Measurements from ENCODE around the gene REP15.
A peak's percentile ranks its signal among the peaks of the same experiment; 100 is the strongest.
"Not testable (repeated sequence)": the region's sequence is repeated elsewhere in the genome, so short reads cannot be mapped to it uniquely, and the experiment has no call there.

Gene REP15

DNA sequence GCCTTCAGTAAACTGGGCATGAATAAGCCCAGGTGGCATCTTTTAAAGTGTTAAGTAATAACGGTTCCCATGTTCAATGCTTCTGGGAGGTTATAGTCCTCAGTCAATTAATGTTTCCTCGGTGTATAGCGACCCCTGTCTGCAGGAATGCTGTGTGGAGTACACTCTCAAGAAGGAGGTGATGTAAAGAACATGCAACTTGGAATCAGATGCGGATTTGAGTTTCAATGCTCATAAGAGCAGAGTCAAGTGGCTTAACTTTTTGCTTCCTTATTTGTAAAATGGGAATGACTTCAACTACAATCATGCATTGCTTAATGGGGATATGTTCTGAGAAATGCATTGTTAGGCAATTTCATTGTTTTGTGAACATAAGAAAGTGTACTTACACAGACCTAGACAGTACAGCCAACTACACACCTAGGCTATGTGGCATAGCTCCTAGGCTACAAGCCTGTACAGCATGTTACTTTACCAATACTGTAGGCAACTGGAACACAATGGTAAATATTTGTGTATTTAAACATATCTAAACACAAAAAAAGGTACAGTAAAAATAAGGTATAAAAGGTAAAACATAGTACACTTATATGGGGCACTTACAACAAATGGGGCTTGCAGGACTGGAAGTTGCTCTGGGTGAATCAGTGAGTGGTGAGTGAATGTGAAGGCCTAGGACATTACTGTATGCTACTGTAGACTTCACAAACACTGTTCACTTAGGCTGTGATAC lies 7.6 kb downstream of the REP15 start:
- DNase-seq: no peak

DNA sequence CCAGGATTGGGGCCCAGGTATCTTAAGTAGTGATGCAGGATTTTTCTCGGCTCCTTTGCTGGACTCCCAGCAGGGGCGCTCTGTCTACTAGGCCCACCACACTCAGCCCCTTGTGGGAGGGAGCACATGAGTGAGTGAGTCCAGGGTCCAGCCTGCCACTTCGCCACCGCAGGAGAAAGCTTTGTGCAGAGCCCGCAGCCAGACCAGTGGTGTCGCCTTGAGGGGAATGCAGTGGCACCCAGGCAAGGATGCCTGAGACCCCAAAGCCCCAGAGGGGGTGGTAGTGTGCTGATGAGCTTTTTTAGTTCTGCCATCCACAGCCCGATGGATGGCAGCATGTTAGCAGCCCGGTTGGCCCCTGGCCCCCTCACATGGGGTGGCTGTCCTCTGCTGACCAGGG lies 9.0 kb downstream of the REP15 start:
- no peak for DNase-seq

DNA sequence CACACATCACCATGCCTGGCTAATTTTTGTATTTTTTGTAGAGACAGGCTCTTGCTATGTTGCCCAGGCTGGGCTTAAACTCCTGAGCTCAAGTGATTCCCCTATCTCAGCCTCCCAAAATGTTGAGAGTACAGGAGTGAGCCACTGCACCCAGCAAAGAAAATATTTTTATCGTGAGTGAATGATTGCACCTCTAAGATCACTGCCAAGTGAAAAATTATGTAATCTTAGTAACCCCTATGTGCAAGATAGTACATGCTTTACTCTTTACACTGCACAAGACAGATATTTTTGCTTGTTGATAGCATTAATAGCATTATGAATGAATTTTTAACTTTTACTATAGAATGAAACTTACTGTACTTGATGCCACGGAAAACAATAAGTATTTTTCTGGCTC lies 11.0 kb downstream of the REP15 start:
- no peak for DNase-seq

DNA sequence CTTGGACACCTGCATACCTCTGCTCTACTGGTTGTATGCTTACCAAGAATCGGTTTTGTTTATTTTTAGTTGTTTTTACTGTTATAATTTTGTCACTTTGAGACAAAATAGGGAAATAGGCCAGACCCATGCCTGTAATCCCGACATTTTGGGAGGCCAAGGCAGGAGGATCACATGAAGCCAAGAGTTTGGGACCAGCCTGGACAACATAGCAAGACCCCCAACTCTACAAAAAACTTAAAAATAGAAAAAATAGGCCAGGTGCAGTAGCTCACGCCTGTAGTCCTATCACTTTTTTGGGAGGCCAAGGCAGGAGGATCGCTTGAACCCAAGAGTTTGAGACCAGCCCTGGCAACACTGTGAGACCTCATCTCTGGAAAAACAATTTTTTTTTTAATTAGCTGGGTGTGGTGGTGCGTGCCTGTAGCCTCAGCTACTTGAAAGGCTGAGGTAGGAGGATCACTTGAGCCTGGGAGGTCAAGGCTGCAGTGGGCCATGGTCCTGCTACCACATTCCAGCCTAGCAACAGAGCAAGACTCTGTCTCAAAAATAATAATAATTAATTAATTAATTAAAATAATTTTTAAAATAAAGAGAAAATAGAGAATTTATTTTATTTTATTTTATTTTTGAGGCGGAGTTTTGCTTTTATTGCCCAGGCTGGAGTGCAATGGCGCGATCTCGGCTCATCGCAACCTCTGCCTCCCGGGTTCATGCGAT lies 13.1 kb downstream of the REP15 start:
- DNase-seq: no peak

DNA sequence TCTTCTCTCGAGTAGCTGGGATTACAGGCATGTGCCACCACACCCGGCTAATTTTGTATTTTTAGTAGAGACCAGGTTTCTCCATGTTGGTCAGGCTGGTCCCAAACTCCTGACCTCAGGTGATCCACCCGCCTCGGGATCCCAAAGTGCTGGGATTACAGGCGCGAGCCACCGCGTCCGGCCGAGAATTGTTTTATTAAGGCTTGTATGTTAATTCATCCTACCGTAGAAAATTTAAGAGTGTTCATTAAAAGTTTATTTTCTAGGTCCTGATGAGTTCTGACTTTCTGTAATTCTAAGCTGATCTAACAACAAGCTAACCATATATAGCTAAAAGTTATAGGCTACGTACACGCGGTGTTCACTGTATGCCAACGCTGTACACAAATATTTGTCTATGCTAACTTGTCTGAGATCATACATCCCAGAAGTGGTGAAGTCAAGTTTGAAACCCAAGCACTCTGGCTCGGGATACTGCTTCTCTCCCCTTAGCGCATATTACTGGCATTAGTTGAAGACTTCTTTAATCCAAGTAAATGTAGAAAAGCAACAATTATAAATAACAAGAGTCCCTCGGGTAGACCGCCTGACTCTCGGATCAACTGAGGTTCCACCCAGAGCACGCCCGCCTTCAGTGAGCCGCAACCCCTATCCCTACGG lies 13.8 kb downstream of the REP15 start:
- no peak for DNase-seq

DNA sequence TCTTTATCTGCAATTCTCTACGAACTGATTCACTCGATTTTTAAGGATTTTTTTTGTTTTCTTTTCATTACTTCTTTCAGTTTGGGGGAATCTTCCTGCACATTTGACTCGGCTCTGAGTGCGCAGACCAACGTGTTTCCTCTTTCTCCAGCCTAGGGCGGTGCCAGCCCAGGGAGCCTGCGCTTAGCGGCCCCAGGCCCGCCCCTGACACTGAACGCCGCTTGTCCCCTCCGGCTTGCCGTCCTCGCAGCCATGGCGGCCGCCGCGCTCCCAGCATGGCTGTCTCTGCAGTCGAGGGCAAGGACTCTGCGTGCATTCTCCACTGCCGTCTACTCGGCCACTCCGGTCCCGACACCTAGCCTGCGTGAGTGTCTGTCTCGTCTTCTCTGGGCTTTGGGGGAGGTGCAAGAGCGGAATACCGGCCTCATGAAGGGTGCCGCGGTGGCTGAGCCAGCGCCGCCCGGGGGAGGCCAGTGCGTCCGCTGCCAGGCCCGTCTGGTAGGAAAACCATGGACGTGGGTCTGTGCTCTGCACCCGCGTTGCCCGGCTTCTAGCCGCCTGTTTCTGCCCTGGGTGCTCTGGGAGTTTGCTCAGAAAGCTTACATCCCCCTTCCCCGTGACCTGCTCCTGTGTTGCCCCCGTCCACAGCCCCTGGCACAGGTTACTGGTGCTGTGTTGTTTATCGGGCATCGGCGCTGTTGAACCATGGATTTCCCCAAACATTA lies 14.5 kb downstream of the REP15 start, which contains the start of gene MRPS35:
MRPS35 (plus strand) TSS at position 241 of the 725 bp plus-strand sequence; CDS start at position 253, 12 bp downstream.
- peak; percentile 19 for DNase-seq

DNA sequence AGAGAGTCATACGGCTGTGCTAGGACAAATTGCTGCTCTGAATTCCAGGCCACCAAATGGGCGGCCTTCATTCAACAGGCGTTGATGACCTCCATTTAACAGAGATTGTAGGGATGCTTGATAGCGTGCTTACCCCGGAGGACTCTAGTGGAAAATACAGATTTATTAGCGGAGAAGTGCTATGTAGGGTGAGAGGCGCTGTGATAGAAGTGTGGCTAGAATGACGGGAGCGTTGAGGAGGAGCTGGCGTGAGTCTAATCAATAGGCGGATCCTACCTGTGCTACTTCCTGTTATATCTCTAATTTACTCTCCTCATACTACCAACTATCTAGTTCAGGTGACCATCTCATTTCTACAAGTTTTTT lies 15.1 kb downstream of the REP15 start:
- no peak for DNase-seq

DNA sequence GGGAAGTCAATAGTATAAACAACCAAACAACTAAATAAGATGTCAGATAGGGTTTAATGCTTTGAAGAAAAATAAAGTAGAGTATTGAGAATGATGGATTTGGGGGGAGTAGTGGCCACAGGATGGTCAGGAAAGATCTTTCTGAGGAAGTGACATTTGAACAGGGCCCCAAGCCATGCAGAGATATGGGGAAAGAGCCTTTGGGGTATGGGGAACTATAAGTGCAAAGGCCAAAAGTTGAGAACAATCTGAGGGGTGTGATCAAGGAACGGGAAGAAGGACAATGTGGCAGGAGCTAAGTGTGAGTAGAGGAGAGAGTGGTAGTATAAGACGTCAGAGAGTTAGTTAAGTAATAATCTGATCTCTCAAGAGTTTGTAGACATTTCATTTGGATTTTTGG lies 15.7 kb downstream of the REP15 start:
- no peak for DNase-seq

DNA sequence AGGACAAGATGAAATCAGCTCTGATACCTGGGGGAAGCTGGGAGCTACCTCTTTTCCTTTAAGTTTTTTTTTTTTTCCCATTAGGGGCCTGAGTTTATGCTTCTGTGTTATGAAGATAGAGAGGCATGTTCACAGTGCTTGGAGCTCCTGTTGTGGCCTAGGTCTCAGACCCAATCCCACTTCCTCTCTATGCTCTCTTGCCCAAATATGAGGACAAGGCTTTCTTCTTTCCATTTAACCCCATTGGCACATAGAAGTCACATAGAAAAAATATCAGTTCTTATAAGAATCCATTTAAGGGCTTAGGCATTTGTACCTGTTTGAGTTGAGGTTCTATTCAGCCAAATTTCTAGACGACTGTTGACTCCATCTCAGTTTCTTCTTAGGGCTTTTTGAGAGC lies 27.0 kb downstream of the REP15 start:
- DNase-seq: no peak

DNA sequence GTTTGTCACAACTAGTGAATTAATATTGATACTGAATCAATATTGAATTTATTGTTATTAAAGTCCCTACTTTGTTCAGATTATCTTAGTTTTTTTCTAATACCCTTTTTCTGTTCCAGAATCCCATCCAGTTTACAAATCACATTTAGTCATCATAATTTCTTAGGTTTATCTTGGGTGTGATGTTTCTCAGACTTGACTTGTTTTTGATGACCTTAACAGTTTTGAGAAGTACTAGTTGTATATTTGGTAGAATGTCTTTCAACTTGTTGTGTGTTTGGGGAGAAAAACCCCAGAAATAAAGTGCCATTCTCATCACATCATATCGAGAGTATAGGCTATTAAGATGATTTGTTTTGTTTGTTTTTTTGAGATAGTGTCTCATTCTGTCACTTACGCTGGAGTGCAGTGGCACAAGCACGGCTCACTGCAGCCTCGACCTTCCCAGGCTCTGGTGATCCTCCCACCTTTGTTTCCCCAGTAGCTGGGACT lies 33.9 kb downstream of the REP15 start:
- DNase-seq: no peak

DNA sequence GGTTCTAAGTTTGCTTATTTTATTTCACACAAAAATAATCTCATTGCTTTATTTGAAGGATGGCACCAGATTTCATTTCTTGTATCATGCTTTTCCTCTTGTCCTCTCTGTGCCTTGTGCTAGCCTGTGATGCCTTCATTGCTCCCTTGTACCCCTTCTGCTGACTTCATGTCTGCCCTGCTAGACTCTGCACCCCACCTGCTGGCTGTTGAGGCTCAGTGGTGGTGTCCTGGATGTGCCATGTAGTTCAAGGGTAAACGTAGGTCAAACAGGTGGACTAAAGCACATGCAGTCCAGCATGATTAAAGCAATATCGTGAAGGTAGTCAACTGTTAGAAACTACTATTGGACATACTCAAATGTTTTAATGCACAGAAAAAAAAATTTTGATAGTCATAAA lies 36.0 kb downstream of the REP15 start:
- DNase-seq: peak; percentile 2

DNA sequence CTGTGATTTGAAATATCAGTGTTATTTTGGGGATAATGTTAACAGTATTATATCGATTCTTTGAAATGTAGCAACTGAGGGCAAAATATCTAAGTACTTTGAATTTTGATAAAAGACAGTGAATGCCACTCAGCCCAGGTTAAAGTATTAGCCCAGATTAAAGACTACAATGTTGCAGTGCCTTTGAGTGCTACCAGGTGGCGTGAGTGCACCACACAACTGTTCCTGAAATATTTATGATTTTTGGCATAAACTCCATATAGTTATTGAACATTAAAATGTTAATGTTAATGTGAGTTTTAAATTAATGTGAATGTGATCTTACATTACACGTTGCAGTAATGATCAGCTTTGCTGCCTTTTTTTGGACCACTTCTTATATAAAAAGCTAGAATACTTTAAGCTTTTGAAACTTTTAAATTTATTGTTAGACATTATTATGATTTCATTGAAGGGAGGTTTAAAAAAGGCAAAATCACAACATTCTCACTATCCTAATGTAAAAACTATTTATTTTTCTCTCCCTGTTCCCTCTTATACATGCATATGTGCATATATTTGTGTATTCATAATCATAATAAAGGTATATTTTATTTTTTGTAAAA lies 36.9 kb downstream of the REP15 start:
- no peak for DNase-seq

DNA sequence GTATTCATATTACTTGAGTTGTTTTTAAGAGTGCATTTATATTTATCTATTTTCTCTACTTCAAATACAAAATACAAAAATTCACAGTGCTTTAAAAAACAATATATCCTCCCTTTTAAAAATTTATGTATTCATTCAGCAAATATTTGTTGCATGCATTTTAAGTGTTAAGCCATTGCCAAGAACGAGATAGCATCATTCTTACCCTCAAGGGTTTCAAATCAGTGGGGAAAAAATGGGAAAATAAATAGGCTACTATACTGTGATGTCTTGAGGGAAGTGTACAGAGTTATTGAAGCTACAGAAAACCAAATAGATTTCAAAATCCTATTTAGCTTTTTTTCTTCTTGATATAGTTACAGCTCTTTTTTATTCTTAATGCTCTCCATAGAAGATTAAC lies 37.5 kb downstream of the REP15 start:
- DNase-seq: no peak

DNA sequence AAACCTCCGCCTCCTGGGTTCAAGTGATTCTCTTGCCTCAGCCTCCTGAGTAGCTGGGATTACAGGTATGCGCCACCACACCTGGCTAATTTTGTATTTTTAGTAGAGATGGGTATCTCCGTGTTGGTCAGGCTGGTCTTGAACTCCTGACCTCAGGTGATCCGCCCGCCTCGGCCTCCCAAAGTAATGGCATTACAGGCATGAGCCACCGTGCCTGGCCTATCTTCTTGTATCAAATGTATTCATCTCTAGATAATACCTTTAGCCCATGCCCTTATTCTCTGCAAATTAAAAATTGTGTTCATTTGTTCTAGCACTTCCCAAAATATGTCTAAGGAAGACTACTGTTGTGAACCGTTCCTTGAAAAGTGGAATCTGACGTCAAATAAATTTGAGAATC lies 38.1 kb downstream of the REP15 start:
- not testable (repeated sequence) for DNase-seq

DNA sequence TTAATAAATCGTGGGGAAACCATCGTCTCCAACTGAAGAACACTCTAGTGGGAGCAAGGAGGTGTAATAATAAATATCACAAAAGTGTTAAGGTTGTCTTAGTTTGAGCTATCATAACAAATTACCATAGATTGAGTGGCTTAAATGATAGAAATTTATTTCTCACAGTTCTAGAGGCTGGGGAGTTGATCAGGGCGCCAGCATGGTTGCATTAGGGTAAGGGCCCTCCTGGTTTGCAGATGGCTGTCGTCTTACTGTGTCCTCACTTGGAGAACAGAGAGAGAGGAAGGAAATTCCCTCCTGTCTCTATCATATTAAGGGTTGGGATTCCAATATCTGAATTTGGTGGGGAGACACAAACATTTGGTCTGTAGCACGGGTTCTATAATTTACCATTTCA lies 47.4 kb downstream of the REP15 start:
- no peak for DNase-seq

DNA sequence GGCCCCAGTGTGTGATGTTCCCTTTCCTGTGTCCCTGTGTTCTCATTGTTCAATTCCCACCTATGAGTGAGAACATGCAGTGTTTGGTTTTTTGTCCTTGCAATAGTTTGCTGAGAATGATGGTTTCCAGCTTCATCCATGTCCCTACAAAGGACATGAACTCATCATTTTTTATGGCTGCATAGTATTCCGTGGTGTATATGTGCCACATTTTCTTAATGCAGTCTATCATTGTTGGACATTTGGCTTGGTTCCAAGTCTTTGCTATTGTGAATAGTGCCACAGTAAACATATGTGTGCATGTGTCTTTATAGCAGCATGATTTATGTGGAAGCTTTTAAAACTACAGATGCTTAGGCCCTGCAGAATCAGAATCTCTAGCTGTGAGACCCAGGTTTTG lies 49.5 kb downstream of the REP15 start:
- not testable (repeated sequence) for DNase-seq

Data from NCI-H524 treated with DMSO at 0.1 percent for 48 hours (cell line).